Large intestine (tissue), 3 donors: ENCODE measurements around the gene C14orf132. TPM values are rescaled to one million over a fixed set of nuclear protein-coding genes. Genes with fewer than 3 reads are reported as not detected.

Experiments used
- DNase-seq, 2 donors: peaks; one replicate each; pipeline versions ENCODE4 v3.0.0 to v3.0.0-alpha.2; 2013
- H3K27ac ChIP-seq: one replicate; pipeline ENCODE4 v1.5.1; 2013; ENCODE audit warnings: low read length
- H3K27me3 ChIP-seq: 2 replicates; pipeline ENCODE4 v1.6.1; 2013; ENCODE audit warnings: low read length; ENCODE audit not compliant: control insufficient read depth, insufficient read depth
- H3K36me3 ChIP-seq: 2 replicates; pipeline ENCODE4 v1.6.1; 2013; ENCODE audit warnings: low read length; ENCODE audit not compliant: control insufficient read depth, insufficient read depth
- H3K4me1 ChIP-seq: one replicate; pipeline ENCODE4 v1.6.1; 2013; ENCODE audit warnings: low read length; ENCODE audit not compliant: control insufficient read depth, insufficient read depth
- H3K4me3 ChIP-seq: one replicate; pipeline ENCODE4 v1.5.1; 2013; ENCODE audit warnings: low read length
- H3K9me3 ChIP-seq: one replicate; pipeline ENCODE4 v1.6.1; 2013; ENCODE audit warnings: mild to moderate bottlenecking, low read depth, low read length, moderate library complexity; ENCODE audit not compliant: control insufficient read depth
- WGBS: methylation state at CpG from one replicate; pipeline ENCODE4 v1.1.5; 2013; ENCODE audit warnings: low lambda C conversion rate; ENCODE audit not compliant: insufficient coverage; 5-methylcytosine and 5-hydroxymethylcytosine counted together
- polyA plus RNA-seq: library from polyadenylated mRNA; unstranded; fragments of 120-200 nt; gene quantifications from one replicate; pipeline ENCODE4 v1.2.1, GENCODE V29; 2013

C14orf132 gene
- polyA plus RNA-seq, 1 donor, result 20.0 TPM

DNA sequence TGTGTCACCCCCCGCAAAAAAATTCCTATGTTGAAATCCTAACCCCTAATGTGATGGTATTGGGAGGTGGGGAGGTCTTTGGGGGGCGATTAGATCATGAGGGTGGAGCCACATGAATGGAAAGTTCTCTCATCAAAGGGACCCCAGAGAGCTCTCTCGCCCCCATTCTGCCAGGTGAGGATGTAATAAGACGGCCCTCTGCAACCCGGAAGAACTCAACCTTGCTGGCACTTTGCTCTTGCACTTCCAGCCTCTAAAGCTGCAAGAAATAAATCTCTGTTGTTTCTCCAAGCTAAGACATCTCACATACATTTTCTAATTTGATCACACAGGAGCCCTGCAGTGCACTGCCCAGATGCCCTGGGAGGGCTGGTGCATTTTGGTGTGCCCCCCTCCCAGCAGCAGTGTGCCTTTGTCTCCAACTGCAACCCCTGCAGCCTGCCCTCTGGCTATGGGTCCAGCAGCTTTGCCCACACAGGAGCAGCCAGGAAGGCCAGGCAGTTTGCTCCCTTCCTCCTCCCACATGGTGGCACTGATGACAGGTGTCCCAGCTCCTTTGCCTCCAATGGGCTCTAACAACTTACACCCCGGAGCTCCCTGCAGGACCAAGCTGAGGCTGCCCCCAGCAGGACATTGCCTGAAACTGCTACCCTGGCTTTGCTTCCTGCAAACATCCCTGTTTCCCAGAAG is 59.3 kb downstream of the C14orf132 start:
- Histone ChIP-seq H3K36me3 (no peaks in the 10 kb centered on the region), H3K4me3 (no peak overlapping the region), H3K27ac (no peak overlapping the region), H3K9me3 (no peaks in the 10 kb centered on the region), H3K27me3 (no peaks in the 10 kb centered on the region), H3K4me1 (peaks cover 32% of the 10 kb centered on the region)
- DNase-seq, result peak; percentile 40 to 46
- WGBS, result no CpG with 5 or more reads among the region's 6 CpGs

DNA sequence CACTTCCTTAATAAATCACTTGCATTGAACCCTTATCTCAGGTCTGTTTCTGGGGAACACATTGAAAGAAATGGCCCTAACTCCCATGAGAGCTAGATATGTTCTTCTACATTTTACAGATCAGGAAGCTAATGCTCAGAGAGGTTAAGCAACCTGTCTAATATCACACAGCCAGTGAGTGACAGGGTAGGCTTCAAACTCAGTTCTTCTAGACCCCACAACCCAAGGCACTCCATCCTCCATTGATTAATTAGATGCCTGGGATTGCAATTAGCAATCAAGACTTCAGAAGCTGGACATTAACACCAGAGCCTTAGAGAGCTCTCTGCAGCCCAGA is 59.8 kb downstream of the C14orf132 start:
- H3K4me3 ChIP-seq, result no peak overlapping the region
- peaks cover under 1% of the 10 kb centered on the region for H3K9me3 ChIP-seq
- peaks cover 32% of the 10 kb centered on the region for H3K4me1 ChIP-seq
- H3K27me3 ChIP-seq, result no peaks in the 10 kb centered on the region
- no peak for DNase-seq
- no peak overlapping the region for H3K27ac ChIP-seq
- H3K36me3 ChIP-seq, result no peaks in the 10 kb centered on the region

DNA sequence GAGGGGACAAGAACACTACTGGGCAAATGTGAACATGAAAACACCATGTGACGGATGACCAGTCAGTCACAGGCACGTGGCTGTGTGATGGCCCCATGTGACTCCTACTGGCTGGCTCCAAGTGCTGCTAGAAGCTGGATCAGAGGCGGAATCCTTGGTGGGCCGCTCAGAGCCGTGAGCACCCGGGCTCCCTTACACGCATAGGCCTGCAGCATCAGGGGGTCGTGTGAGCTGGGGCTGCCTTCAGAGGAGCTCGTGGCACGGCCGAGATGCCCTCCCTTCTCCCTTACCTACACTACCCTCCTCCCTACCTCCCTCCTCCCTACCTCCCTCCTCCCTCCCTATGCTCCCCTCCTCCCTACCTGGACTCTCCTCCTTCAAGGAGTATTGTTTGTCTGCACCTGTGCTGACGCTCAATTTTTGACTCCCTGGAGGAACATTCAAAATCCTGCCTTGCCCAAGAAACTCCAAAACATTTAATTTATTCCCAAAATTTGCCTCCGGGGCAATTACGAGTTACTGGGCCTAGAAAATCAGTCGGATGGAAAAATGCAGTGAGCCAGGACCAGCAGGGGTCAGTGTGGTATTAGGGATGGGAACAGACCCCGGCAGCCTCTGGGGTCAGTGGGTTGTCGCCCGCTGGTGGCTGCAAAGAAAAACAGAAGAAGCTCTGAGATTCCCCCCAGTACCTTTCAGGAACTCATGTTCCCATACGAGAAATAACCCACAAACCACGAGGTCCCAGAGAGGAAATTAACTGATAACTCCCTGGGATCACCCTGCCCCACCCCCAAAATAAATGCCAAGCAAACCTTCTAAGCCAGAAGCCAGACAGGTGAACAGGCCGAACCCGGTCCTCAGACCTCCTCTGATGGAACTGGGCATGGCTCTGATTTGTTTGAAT is 61.3 kb downstream of the C14orf132 start:
- no peaks in the 10 kb centered on the region for H3K36me3 ChIP-seq
- H3K4me1 ChIP-seq, result peaks cover 39% of the 10 kb centered on the region
- peaks cover 3% of the 10 kb centered on the region for H3K9me3 ChIP-seq
- peak; percentile 69 to 73 for DNase-seq
- no CpG with 5 or more reads among the region's 22 CpGs for WGBS
- no peak overlapping the region for H3K4me3 ChIP-seq
- H3K27ac ChIP-seq, result no peak overlapping the region
- H3K27me3 ChIP-seq, result no peaks in the 10 kb centered on the region

DNA sequence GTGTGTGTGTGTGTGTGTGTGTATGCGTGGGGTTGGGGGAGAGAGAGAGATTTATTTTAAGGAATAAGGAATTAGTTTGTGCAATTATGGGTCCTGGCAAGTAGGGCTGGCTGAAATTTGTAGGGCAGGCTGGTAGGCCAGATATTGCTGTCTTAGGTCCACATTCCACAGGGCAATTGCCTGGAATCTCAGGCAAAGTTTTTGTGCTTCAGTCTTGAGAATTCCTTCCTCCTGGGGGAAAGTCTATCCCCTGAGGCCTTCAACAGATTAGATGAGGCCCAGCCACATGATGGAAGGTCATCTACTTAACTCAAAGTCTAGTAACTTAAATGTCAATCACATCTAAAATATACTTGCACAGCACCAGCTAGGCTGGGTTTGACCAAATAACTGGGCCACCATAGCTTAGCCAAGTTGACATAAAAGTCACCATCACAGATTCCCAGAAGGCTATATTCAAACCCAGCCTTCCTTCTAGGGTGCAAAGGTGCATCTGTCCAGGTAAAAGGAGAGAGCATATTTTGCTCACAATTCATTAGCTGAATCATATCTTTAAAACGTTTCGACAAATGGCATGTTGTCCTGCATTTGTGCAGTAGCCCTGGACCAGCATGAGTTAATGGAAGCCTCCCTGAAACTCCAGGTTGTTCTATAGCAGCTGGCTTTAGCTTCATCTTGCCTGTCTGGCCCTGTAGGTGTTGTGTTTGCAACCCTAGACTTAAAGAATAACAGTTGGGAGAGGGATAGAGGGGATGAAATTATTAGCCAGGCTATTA is 63.1 kb downstream of the C14orf132 start:
- no peak overlapping the region for H3K4me3 ChIP-seq
- WGBS, result 20% methylated on average over 1 of the region's 3 CpGs
- peaks cover 3% of the 10 kb centered on the region for H3K9me3 ChIP-seq
- peak overlapping the region; percentile 81 for H3K27ac ChIP-seq
- H3K36me3 ChIP-seq, result no peaks in the 10 kb centered on the region
- DNase-seq, result peak; percentile 72 to 85
- no peaks in the 10 kb centered on the region for H3K27me3 ChIP-seq
- H3K4me1 ChIP-seq, result peaks cover 37% of the 10 kb centered on the region

DNA sequence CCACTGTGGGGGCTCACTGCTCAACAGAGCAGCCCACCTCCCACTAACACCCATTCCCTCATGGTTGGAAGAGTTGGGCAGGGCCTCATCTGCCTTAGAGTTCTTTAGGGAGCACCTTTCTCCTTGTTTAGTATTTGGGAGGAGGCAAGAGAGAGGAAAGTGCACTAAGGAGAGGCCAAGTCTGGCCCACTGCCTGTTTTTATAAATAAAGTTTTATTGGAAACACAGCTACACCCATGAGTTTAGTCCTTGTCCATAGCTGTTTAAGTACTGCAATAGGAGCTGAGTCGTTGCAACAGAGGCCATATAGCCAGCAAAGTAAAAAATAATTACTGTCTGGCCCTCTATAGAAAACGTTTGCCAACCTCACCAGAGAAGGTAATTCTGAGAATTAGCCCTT is 63.9 kb downstream of the C14orf132 start:
- Histone ChIP-seq H3K4me1 (peaks cover 37% of the 10 kb centered on the region), H3K4me3 (no peak overlapping the region), H3K9me3 (peaks cover 3% of the 10 kb centered on the region), H3K36me3 (no peaks in the 10 kb centered on the region), H3K27ac (peak overlapping the region; percentile 81), H3K27me3 (no peaks in the 10 kb centered on the region)
- WGBS, result 100% methylated on average over 1 of the region's 2 CpGs
- no peak for DNase-seq

DNA sequence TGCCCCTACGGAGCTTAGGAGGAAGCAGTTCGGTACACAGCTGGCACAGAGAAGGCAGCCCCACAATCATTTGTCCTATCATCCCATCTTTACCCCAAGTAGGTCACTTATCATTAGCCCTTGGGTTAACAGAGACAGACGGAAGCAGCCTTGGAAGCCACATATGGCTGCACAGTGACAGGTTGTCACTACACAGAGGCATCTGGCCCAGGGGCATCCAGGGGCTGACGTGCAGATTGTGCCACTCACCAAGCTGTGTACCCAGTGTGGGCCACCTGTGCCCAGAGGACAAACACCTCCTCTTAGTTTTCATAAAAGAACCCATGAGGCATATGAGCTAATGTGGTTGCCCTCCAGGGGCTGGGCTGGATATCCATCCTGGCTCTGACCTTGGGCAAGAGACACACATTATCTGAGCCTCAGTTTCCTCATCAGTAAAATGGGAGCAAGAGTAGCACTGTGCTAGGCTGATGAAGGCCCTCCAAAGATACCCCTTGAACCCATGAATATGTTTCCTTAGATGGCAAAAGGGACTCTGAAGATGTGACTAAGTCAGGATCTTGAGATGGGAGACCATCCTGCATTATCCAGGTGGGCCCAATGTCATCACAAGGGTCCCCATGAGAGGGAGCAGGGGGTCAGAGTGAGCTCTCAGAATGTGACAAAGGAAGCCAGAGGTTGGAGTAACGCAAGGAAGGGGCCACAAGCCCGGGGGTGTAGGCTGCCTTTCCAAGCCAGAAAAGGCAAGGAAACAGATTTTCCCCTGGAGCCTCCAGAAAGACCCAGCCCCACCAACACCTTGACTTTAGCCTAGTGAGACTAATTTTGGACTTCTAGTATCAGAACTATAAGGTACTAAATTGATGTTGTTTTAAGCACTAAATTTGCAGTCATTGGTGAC is 64.6 kb downstream of the C14orf132 start:
- H3K27ac ChIP-seq, result peak overlapping the region; percentile 50
- H3K9me3 ChIP-seq, result peaks cover 3% of the 10 kb centered on the region
- no peak overlapping the region for H3K4me3 ChIP-seq
- H3K4me1 ChIP-seq, result peaks cover 37% of the 10 kb centered on the region
- DNase-seq, result no peak
- WGBS, result no CpG with 5 or more reads among the region's 6 CpGs
- H3K36me3 ChIP-seq, result no peaks in the 10 kb centered on the region
- no peaks in the 10 kb centered on the region for H3K27me3 ChIP-seq

DNA sequence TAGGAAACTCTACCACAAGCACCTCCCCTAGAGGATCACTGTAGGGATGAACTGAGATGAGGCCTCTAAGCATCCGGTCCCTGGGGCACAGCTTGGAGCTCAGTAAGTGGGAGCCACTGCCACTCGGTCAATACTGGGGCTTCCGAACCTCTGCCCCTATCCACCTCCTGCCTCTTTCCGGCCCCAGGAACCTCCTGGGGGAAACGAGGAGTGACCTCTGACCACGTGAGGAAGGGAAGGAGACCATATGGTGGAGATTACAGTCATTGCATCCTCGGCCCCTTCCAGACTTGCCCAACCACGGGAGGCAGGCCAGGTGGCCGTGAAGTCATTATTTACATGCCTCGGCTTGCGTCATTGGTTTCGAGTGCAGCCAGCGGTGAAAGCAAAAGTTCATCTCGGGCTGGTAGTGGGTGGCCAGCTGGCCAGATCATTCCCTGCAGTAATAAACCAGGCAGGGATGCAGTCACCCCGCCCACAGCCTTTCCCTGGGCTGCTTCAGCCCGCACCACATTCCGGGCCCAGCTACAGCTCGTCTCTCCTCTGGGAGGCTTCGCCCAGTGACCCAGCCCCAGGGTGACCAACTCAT is 65.4 kb downstream of the C14orf132 start:
- no peaks in the 10 kb centered on the region for H3K27me3 ChIP-seq
- H3K27ac ChIP-seq, result peak overlapping the region; percentile 70
- H3K4me3 ChIP-seq, result no peak overlapping the region
- no peaks in the 10 kb centered on the region for H3K36me3 ChIP-seq
- peaks cover 37% of the 10 kb centered on the region for H3K4me1 ChIP-seq
- peak; percentile 83 to 88 for DNase-seq
- no CpG with 5 or more reads among the region's 19 CpGs for WGBS
- peaks cover 3% of the 10 kb centered on the region for H3K9me3 ChIP-seq

DNA sequence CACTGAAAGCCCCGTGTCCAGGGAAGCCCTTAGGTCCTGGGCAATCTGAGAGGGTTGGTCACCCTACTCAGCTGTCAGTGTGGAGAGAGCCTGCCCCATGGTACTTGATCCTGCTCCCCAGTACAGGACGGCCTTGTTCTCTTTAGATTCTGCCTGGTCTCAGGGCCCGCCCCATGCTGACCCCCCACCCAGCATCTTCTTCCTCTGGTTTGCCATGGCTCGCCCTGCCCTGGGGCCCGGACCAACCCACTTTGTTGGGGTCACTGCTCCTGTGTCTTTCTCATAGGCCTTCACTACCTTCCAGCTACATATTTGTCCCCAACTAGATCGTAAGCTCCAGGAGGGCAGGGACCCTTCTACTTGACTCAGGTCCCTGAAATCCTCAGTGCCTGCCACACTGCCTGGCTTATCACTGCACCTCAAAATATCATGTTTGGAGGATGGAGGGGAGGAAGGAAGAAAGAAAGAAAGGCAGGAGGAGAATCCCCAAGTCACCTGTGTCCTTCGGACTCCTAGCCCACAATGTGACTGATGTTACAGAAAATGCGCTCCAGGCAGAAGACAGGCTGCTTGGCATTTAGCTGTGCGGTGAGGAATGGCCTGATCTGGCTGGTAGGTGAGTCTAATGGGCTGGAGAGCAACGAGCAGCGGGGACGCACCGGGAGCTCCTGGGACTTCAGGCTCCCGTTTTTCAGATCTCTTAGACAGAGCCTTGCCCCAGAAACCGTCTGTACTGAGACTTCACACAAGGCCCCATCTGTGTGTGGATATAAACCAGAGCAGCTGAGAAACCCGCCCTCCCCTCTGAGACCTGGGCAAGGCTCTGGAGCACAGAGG is 66.1 kb downstream of the C14orf132 start:
- Histone ChIP-seq H3K9me3 (peaks cover 3% of the 10 kb centered on the region), H3K27me3 (no peaks in the 10 kb centered on the region)
- no peak for DNase-seq

DNA sequence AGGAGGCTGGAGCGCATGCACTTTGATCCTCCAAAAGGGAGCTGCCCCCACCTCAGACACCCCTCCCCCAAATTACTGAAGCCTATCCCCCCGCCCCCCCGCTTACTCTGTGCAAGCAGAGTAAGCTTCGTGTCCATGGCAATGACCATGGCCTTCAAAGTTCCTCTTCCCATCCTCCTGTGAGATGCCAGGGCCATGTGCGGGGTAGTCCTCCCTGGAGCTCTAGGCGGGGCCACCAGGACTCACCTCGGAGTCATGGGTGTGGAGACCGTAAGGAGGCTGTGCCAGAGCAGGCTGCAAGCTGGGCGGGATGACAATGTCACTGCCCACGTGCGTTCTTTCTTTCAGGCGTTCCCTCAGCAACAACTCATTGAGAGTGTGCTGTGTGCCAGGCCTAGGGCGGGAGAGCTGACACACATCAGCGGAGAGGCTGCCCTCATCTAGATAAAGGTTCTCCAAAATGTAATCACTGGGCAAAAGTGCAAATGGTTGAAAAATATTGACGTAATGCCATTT is 66.8 kb downstream of the C14orf132 start:
- WGBS, result 80% methylated on average over 1 of the region's 15 CpGs
- no peaks in the 10 kb centered on the region for H3K27me3 ChIP-seq
- peaks cover 30% of the 10 kb centered on the region for H3K4me1 ChIP-seq
- H3K9me3 ChIP-seq, result peaks cover 3% of the 10 kb centered on the region
- no peak overlapping the region for H3K4me3 ChIP-seq
- H3K36me3 ChIP-seq, result no peaks in the 10 kb centered on the region
- H3K27ac ChIP-seq, result no peak overlapping the region
- DNase-seq, result no peak

More for the DNA sequence above, 66.1 kb downstream of the C14orf132 start:
- 100% methylated on average over 1 of the region's 16 CpGs for WGBS
- Histone ChIP-seq H3K4me3 (no peak overlapping the region), H3K27ac (peak overlapping the region; percentile 70), H3K4me1 (peaks cover 36% of the 10 kb centered on the region), H3K36me3 (no peaks in the 10 kb centered on the region)
